Daoy (cell line): Measurements from ENCODE around the gene CACNB1. TPM values are rescaled to one million over a fixed set of nuclear protein-coding genes. Genes with fewer than 3 reads are reported as not detected.

ENCODE experiments used
- DNase-seq: peaks from one replicate; pipeline ENCODE4 v3.0.0-alpha.2; 2015; ENCODE audit warnings: low read depth
- total RNA-seq: library from RNA; depleted of rRNA; stranded (reverse); fragments of >200 nt; shearing (Covaris generic); gene quantifications from 2 replicates; pipeline ENCODE4 v1.2.3, GENCODE V29; 2014

The CACNB1 gene
- total RNA-seq, 1 experiment from 2014 or later, result 1.0 TPM

DNA sequence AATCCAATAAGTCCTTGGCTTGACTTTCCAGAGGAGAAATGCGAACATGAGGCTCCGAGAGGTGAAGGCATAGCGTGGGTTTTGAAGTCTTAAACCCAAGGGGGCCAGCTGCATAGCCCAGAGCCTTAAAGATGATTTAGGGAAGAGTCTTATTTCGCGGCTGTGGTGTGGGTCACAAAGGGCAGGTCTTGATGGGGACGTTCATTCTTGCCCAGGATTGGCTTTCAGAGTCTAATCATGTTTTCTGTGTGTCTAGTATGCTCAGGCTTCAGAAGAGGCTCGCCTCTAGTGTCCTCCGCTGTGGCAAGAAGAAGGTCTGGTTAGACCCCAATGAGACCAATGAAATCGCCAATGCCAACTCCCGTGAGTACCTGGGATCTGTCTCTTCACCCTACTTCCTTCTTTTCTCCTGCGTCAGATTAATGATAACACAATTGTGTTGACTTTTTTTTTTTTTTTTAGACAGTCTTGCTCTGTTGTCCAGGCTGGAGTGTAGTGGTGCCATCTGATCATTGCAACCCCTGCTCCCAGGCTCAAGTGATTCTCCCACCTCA is 3.6 kb upstream of the CACNB1 start:
- no peak for DNase-seq

DNA sequence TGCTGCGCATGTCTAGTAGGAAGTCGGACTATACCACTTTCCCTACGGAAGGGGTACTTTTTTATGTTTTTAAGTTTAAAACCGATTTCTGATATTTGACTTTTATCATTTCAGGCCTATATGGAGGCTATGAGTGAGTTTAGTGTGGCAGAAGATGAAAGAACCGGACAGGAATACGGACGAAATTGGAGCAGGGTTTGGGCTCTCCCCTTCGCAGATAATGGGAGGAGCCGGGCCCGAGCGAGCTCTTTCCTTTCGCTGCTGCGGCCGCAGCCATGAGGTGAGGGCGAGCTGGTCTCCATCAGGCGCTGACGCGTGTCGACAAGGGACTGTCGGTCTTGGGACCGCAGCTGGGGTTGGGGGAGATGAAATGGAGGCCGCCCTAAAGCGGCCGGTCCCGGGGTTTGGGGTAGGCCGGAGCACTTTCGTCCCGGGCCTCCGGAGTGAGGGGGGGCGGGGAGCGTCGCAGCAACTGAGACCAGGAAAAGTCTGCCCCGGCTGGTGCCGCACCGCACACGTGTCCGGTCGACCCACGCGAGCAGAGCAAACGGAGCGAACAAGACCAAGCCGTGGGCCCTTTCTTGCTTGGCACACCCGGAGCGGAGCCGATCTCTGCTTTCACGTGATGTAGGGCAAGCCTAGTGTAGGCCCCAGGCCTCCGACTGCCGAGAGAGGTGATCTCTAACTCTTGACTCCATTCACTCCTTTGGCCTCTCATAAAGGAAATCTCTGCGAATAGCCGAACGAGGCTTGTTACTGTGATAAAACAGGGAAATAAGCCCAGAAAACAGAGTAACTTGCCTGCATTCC is 2.8 kb upstream of the CACNB1 start, which contains the start of gene RPL19:
Gene RPL19, plus strand, starts transcription at position 214 of the 810 bp plus-strand sequence. Its CDS starts 62 bp downstream, at position 276.
- peak; percentile 62 for DNase-seq

DNA sequence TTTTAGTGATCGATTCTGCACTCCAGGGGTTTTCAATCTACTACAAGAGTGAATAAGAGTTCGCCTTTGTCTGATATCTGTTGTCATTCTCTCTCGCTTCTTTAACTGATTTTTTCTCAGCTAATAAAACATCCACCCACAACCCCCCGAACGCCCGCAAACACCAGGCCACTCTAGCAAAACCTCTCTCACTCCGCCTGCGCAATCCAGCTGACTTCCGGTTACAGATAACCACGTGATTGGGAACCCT is 2.3 kb upstream of the CACNB1 start:
- DNase-seq, result peak; percentile 88

DNA sequence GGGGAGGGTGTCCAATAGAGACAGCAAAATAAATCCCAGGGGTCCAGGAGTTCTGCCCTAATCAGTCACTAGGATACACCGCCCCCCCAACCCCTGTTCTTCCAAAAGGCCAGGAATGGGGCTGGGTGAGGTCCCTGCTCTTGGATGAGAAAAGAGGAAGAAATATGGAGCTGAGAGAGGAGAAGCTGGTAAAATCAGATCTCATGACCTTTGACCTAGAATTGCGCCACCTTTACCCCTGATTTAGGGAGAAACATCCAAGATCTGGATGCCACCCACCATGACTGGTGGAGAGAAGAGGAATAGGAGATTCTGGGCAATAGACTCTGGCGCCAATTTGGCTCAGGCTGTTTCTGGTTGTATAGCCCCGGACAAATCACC is 707 bp upstream of the CACNB1 start:
- no peak for DNase-seq

DNA sequence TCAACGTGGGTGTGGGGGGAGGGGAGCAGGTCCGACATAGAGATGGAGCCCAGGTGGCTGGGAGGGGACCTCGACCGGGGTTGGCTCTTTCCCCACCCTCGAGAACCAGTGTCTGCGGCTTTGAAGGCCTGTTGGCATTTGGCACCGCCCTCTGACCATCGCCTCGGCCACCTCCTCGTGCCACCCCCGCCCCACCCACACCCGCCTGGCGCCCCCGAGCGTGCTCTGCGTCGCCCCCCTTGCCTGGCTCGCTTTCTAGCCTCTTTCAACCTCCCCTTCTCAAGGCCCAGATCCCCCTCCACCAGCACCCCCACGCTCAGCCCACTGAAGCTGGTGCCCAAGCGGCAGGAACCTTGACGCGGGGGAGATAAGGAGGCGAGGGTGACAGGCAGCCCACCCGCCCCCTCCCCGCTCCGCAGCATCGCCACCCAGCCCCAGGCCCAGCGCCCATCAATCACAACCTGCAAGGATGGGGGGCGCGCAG is 619 bp downstream of the CACNB1 start:
- DNase-seq, result no peak

DNA sequence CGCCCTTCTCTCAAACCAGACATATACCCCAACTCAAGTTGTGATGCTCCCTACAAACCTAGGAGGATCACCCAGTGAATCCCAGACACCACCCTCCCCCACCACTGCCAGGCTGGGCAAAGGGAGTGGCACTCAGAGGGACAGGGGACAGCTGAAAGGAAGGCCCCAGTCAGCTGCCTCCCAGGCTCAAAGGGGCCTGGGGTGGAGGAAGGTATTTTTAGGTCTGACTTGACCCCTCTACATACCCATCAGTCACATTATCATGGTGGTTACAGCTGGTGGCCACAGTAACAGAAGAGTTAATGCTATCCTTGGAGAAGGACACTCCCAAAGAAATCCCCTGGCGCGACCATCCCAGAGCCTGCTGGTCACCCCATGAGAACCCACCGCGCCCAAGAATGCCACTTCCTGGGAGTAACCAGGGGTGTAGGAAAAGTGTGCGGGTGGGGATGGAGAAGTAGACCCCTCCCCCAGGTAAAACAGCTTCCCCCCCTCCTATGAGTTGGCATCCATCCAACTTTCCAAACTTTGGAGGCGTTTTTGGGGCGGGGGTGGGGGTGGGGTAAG is 1.1 kb downstream of the CACNB1 start:
- no peak for DNase-seq

DNA sequence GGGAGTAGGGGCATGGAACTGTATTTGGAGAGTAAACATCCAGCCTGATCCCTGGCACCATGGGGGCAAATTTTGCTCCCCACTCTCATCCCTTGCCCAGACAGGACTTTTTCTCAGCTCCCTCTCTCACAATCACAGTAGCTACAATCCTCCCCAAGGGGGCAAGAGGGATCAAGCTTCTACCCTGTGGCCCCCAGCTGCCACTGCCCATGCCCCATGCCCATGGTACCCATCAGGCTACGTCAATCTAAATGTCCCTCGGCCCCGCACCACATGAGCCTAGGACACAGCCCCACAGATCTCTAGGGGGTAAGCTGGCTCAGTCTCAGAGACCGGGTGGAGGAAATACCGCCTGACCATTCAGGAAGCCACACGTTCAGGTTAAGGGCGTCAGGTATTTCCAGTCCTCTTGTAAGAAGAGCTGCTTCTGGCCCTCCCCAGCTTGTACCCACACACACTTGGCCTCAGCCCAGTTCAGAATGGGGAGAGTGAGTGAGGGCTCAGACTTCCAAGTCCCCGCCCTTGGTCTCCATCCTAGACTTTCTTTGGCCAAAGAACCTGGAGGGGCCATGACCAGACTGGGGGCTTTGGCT is 1.8 kb downstream of the CACNB1 start:
- peak; percentile 45 for DNase-seq

DNA sequence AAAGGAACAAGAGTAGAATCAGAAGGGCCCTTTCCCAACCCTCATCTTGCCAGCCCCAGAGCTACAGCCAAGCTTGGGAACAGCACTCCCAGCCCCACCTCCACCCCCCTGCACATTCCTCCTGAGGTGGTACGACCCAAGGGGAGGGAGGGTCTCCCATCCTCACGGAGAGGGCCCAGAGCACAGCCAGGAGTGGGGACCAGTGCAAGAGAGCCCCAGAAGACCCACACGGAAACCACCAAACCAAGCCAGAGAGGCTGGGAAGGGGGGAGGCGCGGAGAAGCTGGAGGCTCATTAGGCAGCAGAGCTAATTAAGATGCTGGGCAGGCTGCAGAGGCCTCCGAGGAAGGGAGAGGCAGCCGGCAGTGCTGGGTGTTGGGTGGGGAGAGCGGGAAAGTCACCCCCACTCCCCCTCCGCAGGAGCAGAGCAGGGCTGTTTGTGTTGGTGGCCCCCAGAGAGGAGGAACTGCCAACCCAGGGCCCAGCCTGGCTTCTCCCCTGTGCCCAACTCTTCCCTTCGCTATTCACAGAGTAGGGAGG is 2.4 kb downstream of the CACNB1 start:
- no peak for DNase-seq

DNA sequence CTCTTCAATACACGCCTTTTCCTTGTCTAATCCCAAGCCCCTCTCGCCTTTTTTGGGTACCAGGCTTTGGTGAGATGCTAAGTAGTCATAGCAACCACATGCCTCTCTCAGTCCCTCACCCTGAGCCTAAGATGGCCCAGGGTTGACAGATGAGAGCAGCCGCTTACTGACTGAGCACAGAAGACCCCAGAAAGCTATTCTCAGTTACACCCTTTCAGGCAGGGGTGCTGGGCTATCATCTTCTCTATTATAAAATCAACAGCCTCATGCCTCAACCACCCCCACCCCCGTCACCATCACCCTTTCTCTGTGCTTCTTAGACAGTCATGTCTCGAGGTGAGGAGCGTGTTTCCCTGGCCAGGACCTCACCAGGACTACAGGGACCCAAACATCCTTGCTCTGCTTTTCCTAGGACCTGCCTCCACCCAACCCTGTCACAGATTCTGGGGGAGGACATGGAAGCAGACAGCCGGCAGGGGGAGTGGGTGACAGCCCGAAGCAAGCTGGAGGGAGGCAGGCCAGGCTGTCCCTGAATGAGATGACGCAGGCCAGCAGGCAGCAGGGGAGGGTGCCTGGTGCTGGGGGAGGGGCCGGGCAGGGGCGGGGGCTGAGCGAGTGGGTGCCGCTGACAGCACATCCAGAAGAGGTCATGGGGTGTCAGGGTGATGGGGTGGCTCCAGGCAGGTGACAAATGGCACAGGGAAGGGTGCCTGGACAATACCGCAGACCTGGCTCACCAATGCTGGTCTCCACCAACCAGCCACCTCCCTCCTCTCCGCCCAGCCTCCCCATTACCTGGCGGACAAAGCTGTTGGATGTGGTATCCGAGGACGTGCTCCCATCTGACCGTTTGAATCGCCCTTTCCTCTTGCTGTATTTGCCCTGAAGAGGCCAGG is 3.1 kb downstream of the CACNB1 start:
- no peak for DNase-seq

DNA sequence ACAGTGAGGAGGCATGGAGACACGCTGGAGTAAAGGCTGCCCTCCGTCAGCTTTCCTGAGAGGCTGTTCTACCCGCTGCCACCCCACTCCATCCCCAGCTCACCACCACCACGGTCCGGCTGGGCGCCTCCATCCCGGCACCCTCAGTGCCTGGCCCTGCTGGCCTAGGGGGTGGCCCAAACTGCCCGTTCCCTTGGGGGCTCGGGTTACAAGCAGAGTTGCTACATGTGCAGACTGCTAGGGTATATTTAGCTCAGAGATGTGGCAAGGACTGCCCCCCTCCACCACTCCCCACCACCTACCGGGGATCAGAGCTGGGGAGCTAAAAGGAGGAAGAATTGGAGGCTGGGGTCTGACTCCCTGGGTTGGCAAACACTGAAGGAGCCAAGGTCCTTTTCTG is 4.1 kb downstream of the CACNB1 start:
- no peak for DNase-seq

DNA sequence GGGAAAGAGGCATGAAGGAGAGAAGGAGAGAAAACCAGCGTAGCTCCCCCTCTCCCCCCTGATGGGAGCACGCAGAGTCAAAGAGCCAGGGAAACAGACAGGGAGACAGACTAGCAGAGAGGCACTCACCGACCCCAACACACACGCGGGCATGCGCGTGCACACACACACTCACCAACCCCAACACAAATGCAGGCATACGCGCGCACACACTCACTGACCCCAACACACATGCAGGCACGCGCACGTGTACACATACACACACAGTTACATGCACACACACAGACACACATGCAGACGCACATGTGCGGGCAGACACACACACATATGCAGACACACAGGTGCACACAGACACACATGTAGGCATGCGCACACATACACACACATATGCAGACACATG is 4.6 kb downstream of the CACNB1 start:
- no peak for DNase-seq

DNA sequence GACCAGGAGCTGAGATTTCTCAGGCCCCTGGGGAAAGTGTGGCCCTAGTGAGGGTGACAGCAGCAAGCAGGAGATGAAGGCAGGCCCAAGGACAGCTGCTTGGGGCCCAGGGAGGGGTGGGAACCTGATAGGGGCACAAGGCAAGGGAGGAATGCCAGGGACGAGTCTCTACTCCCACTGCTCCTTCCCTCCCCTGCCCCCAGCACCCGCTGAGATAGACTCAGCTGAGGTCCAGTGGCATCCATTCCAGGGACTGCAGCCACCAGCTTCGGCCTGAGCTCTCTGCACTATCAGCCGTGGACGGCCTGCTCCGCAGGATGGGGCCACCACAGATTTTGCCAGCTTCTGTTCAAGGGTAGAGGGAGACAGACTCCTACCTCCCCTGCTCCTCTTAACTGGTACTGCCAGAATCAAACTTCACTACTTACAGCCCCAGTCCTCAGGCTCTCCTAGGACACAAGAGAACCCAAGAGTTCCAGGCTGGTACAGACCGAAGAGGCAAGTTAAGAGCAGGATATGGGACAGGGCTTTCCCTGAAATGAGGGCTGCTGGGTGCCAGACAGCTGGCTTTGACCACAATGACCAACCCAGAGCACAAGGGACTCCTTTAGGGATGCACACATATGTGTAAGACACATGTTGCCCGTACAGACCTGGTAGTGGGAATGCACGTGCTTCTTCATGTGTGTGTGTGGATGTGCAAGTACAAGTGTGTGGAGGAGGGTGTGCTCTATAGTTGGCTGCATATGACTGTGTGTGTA is 5.5 kb downstream of the CACNB1 start:
- no peak for DNase-seq

DNA sequence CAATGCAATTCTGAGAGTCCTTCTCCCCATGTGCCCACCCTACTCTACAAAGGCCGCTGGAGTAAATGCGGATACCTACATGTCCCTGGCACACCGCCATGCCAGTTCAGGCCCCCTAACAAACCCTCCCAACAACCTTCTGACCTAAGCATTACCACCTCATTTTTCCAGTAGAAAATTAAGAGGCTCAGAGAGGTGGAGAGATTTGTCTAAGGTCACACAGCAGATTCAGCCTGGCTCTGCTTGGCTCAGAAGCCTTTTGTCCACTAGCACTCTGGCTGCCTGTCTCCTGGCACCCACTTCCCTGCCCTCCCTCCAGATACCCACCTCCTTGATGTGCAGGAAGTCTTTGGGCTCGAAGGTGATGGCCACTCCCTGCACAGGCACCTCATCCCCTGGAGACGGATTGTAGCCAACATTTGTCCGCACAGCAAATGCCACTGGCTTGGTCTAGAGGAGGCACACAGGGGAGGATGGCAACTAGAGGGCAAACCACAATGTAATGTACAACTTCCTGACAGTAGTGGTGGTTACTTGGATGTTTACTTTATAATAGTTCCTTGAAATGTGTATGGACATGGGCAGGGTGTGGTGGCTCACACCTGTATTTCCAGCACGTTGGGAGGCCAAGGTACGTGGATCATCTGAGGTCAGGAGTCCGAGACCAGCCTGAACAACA is 10.2 kb downstream of the CACNB1 start:
- DNase-seq, result no peak

DNA sequence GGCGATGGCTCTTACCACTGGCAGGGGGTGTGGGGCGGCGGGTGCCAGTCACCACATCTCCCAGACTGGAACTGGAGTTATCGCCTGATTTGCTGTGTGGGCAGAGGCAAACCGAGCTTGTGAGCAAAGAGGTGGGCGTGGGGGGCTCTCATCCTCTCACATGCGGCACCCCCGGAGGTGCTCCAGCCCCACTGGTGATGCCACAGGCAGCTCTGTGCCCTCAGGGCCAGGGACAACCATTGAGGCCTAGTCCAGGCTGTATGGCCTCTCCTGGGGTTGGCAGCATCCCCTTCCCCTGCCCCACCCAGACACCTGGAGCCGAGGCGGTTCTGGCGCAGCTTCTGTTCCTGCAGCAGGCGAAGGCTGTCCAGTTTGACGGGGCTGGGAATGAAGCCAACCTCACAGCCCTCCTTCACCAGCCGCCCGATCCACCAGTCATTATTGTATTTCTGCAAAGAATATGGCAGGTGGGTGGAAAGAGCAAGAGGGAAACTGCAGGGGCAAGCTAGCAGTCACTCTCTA is 10.9 kb downstream of the CACNB1 start:
- DNase-seq, result no peak

DNA sequence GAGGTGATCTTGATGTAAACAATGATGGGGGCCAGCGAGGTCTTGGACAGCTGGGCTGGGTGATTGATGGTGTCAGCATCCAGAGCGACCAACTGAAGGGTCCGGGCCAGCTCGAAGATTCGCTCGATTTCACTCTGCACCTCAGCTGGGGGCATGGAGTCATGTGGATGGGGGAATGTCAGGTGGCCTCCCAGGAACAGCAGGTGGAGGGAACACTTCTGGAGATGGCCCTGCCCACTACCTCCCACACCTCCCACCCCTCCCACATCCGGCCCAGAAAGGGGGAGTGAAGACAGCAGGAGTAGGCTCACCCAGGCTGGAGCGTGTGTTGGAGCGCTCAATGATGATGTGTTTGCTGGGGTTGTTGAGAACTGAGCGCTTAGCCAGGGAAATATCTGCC is 13.7 kb downstream of the CACNB1 start:
- no peak for DNase-seq

DNA sequence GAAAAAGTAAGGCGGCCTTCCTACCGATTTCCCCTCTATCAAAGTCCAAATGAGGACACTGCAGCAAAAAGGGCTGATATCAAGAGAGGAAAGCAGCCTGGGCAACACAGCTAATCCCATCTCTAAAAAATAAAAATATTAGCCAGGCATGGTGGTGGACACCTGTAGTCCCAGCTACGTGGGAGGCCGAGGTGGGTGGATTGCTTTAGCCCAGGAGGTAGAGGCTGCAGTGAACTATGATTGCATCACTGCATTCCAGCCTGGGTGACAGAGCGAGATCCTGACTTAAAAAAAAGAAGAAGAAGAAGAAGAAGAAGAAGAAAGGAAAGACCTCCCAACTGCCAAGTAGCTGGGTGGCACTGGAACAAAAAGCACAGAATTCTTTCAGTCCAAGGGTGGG is 14.4 kb downstream of the CACNB1 start:
- DNase-seq, result no peak

DNA sequence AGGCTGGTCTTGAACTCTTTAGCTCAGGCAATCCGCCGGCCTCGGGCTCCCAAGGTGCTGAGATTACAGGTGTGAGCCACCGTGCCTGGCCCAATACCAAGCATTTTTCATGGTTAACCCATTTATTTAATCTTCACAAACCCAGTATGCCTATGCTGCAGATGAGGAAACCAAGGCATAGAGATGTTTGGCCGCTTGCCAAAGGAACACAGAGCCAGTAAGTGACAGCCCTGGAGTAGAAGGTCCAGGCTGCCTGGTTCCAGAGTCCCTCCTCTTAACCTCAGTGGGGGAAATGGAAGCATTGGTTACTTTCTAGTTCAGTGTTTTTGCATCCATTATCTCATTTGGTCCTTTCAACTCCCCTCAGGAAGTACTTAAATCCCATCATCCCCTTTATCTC is 16.2 kb downstream of the CACNB1 start:
- DNase-seq, result no peak

DNA sequence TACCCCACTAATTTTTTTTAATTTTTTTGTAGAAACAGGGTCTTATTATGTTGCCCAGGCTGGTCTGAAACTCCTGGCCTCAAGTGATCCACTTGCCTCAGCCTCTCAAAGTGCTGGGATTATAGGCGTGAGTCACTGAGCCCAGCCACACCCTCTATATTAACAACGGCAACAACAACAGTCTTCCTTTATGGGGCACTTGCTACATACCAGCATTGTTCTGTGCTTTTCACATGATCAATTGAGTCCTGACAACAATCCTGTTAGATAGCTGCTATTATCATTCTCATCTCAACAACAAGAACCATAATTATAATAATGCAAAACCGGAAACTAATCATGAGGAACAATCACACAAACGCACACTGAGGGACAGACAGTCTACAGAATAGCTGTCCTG is 18.9 kb downstream of the CACNB1 start:
- peak; percentile 27 for DNase-seq

DNA sequence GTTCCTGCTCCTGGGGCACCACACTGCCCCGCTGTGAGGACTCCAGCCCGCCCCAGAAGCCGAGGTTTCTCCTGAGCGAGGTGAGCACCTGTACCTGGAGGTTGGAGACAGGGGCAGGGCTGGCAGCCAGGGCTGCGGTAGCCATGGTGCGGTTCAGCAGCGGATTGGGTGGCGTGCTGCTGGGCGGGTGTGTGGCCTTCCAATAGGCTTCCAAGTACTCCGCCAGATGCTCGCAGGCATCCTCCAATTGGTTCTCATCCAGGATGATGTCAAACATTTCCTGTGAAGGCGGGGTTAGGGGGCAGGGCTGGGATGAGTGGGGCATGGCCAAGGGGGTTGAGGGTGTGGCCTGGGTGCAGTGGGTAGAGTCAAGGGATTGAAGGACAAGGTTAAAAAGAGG is 20.2 kb downstream of the CACNB1 start:
- no peak for DNase-seq

DNA sequence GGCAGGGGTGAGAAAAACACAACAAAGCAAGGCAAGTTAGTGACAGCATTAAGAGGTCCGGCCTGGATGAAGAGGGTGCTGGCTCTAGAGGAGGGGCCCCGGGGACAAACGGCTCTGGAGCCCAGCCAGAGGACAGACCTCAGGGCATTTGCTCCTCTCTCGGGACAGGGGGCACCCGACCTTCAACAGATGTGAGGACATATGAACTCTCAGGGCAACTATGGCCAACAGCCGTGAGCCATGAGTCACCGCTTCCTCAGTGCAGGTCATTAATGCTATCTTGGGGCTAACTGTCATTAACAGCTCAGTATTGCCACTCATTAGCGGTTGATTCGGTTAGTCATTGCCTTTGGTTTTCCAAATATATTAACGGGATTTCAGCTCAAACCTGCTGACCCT is 21.8 kb downstream of the CACNB1 start:
- DNase-seq, result peak; percentile 33
